Uterus (tissue), 4 donors: ENCODE data around the gene RNASE12. TPM values are rescaled to one million over a fixed set of nuclear protein-coding genes. Genes with fewer than 3 reads are reported as not detected.
"Not testable (repeated sequence)": the region's sequence is repeated elsewhere in the genome, so short reads cannot be mapped to it uniquely, and the experiment has no call there.

Experiments
- DNase-seq, 2 donors: peaks; one replicate each; pipeline ENCODE4 v3.0.0-alpha.2; 2019 to 2020
- H3K27ac ChIP-seq, 2 donors: fragments of 200-600 bp; sonication (generic); 1 replicate in 1 of 2; 2 replicates in 1 of 2; pipeline ENCODE4 v1.5.1; 2016 to 2018
- H3K27me3 ChIP-seq, 2 donors: fragments of 200-600 bp; sonication (generic); one replicate each; pipeline ENCODE4 v1.5.1; 2018 to 2019; ENCODE audit warnings: control low read depth in 1 of 2
- H3K36me3 ChIP-seq, 2 donors: fragments of 200-600 bp; sonication (generic); one replicate each; pipeline ENCODE4 v1.5.1; 2019; ENCODE audit warnings: control low read depth in 1 of 2
- H3K4me1 ChIP-seq, 2 donors: fragments of 200-600 bp; sonication (generic); one replicate each; pipeline ENCODE4 v1.5.1; 2018 to 2019; ENCODE audit warnings: control low read depth in 1 of 2
- H3K4me3 ChIP-seq, 2 donors: fragments of 200-600 bp; sonication (generic); 1 replicate in 1 of 2; 2 replicates in 1 of 2; pipeline ENCODE4 v1.5.1; 2018 to 2019; ENCODE audit warnings: mild to moderate bottlenecking in 1 of 2
- H3K9me3 ChIP-seq, 2 donors: fragments of 200-600 bp; sonication (generic); one replicate each; pipeline ENCODE4 v1.5.1; 2019; ENCODE audit warnings: control low read depth in 1 of 2
- POLR2A ChIP-seq, 2 donors: fragments of 450-650 bp; IDR thresholded peaks; one replicate each; pipeline ENCODE4 v1.6.1; 2016; ENCODE audit warnings: antibody characterized with exemption in 2 of 2, mild to moderate bottlenecking in 1 of 2, moderate library complexity in 1 of 2
- intact Hi-C: fragments of 100-400 bp; cut with DNase I; formaldehyde crosslinking; loops from one replicate; pipeline ENCODE4 v1.15.1; 2023; ENCODE audit warnings: low total_unique reads
- total RNA-seq, 4 donors: library from RNA; depleted of rRNA in 3 of 4; stranded (reverse); fragments of >200 nt in 3 of 4; gene quantifications; one replicate each; pipeline versions ENCODE4 v1.1.0 to v1.2.4, GENCODE V29; 2014 to 2023
- TF ChIP-seq, protein P1 (sequence below), 4 experiments: fragments of 200-600 bp in 2 of 4; fragments of 450-650 bp in 2 of 4; sonication (generic) in 2 of 4; IDR thresholded peaks; one replicate each; pipeline ENCODE4 v1.5.1; 2016 to 2019; ENCODE audit warnings: antibody characterized with exemption in 4 of 4, mild to moderate bottlenecking in 2 of 4, moderate library complexity in 1 of 4
- donor health status: DM: yes; HTN: yes; CAD: no.

RNASE12 gene
- total RNA-seq, 4 donors from 2014 or later, result not detected

DNA sequence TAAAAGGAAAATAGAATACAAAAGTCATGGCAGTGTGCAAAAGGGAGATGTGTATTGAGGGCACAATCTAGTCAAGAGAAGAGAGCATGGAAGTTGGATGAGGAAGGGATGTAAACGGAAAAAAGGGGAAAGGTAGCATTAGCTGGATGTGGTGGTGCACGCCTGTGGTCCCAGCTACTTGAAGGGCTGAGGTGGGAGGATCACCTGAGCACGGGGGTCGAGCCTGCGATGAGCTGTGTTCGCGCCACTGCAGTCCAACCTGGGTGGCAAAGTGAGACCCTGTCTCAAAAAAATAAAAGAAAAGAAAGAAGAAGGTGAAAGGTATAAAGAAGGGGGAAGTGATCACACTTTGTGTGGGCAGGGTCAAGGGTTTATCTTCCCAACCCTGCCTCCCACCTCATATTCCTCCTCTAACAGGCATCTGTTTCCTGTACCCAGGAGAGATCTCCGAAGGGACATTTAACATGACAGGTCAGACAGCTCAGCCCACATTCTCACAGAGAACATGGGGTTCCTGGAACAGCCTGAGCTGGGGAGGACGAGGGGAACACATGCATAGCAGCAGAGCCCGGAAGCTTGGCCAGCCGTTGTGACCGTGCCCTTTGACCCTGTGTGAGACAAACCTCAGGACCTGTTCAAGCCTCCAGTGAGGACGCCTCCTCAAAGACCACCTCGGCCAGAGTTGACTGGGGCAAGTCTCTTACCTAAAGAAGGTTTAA is 12.2 kb downstream of the RNASE12 start:
- Histone ChIP-seq H3K27me3 (no peaks in the 10 kb centered on the region), H3K4me1 (no peaks in the 10 kb centered on the region), H3K36me3 (no peaks in the 10 kb centered on the region), H3K4me3 (no peak overlapping the region), H3K9me3 (no peaks in the 10 kb centered on the region), H3K27ac (no peak overlapping the region)
- DNase-seq, result no peak
- intact Hi-C loops, result no loop called here
- TF ChIP-seq, protein P1, sequence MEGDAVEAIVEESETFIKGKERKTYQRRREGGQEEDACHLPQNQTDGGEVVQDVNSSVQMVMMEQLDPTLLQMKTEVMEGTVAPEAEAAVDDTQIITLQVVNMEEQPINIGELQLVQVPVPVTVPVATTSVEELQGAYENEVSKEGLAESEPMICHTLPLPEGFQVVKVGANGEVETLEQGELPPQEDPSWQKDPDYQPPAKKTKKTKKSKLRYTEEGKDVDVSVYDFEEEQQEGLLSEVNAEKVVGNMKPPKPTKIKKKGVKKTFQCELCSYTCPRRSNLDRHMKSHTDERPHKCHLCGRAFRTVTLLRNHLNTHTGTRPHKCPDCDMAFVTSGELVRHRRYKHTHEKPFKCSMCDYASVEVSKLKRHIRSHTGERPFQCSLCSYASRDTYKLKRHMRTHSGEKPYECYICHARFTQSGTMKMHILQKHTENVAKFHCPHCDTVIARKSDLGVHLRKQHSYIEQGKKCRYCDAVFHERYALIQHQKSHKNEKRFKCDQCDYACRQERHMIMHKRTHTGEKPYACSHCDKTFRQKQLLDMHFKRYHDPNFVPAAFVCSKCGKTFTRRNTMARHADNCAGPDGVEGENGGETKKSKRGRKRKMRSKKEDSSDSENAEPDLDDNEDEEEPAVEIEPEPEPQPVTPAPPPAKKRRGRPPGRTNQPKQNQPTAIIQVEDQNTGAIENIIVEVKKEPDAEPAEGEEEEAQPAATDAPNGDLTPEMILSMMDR (IDR thresholded peaks at IDR 0.05), result no peak
- no peak for TF ChIP-seq POLR2A (IDR thresholded peaks at IDR 0.05)

- no peaks in the 10 kb centered on the region for H3K4me1 ChIP-seq
Measured at GRCh38 chr14:20578325-20578724, 12.9 kb downstream of the RNASE12 start.

GRCh38 chr14:20572382-20572990 is 18.7 kb downstream of the RNASE12 start:
- intact Hi-C loops, H3K4me1 ChIP-seq, H3K27ac ChIP-seq, H3K4me3 ChIP-seq, H3K36me3 ChIP-seq, H3K27me3 ChIP-seq, H3K9me3 ChIP-seq, DNase-seq: not testable (repeated sequence)

More at GRCh38 chr14:20578325-20578724, 12.9 kb downstream of the RNASE12 start:
- Histone ChIP-seq H3K9me3 (no peaks in the 10 kb centered on the region), H3K4me3 (no peak overlapping the region), H3K36me3 (no peaks in the 10 kb centered on the region), H3K27ac (no peak overlapping the region), H3K27me3 (no peaks in the 10 kb centered on the region)
- intact Hi-C loops, result no loop called here
- TF ChIP-seq, protein P1 (IDR thresholded peaks at IDR 0.05), result no peak
- TF ChIP-seq POLR2A (IDR thresholded peaks at IDR 0.05), result no peak
- no peak for DNase-seq

- H3K9me3 ChIP-seq, H3K36me3 ChIP-seq, H3K27me3 ChIP-seq, H3K4me3 ChIP-seq, H3K27ac ChIP-seq, H3K4me1 ChIP-seq, DNase-seq, intact Hi-C loops: not testable (repeated sequence)
Measured at GRCh38 chr14:20570720-20571119, 20.5 kb downstream of the RNASE12 start.

DNA sequence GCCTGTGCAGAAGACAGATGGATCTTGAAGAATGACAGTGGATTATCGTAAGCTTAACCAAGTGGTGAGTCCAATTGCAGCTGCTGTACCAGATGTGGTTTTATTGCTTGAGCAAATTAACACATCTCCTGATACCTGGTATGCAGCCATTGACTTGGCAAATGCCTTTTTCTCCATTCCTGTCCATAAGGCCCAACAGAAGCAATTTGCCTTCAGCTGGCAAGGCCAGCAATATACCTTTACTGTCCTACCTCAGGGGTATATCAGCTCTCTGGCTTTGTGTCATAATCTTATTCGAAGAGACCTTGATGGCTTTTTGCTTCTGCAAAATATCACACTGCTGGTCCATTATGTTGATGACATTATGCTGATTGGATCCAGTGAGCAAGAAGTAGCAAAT is 21.3 kb downstream of the RNASE12 start:
- H3K36me3 ChIP-seq, H3K4me1 ChIP-seq, intact Hi-C loops, H3K27ac ChIP-seq, DNase-seq, H3K4me3 ChIP-seq, H3K27me3 ChIP-seq, H3K9me3 ChIP-seq: not testable (repeated sequence)

DNA sequence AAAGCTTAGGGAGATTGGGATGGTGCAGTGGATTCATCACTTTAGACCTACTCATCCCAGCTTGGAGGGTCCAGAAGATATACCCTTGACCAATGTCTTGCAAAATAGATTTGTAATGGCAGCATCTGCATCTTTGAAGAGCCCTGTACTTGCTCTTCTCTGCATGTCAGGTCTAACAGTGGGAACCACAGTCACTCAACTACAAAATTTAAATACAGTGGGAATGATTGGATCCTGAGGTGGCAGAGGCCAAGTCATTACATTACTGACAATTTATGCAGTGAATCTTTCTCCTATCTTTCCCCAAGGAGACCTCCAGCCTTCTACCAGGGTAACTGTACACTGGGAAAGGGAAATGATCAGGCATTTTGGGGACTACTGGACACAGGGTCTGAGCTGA is 22.1 kb downstream of the RNASE12 start:
- Histone ChIP-seq H3K36me3 (no peaks in the 10 kb centered on the region), H3K27me3 (no peaks in the 10 kb centered on the region), H3K9me3 (no peaks in the 10 kb centered on the region), H3K4me3 (no peak overlapping the region), H3K4me1 (no peaks in the 10 kb centered on the region), H3K27ac (no peak overlapping the region)
- no peak for DNase-seq
- intact Hi-C loops, result no loop called here
- TF ChIP-seq POLR2A (IDR thresholded peaks at IDR 0.05), result no peak
- TF ChIP-seq, protein P1 (IDR thresholded peaks at IDR 0.05), result no peak
